H1 (cell line): ENCODE data around the gene WNT7A. TPM values are rescaled to one million over a fixed set of nuclear protein-coding genes. Genes with fewer than 3 reads are reported as not detected.

ENCODE experiments used
- CTCF ChIA-PET: fragments of 300-600 bp; sonication (Branson Sonifier 250); formaldehyde crosslinking; loops from one replicate; lab custom pipeline; 2021; ENCODE audit not compliant: partially characterized antibody; lab: Charles Lee
- POLR2A ChIA-PET: fragments of 300-600 bp; sonication (Branson Sonifier 250); formaldehyde crosslinking; loops from one replicate; lab custom pipeline; 2021; ENCODE audit warnings: inconsistent platforms; ENCODE audit not compliant: partially characterized antibody; lab: Charles Lee
- DNase-seq, 2 experiments: peaks; one replicate each; pipeline versions ENCODE4 v3.0.0 to v3.0.0-alpha.2; 2010 to 2022; ENCODE audit warnings: low spot score in 2 of 2, low read depth in 1 of 2, mixed read lengths in 1 of 2
- FAIRE-seq: peaks from 2 replicates; lab custom pipeline; 2011; peaks lifted over from hg19 to GRCh38; lab: Jason Lieb, UNC
- H2AFZ ChIP-seq: 2 replicates; pipeline ENCODE4 v1.8.1; 2012; ENCODE audit warnings: low read length, inconsistent platforms
- H2AK5ac ChIP-seq: 2 replicates; pipeline ENCODE4 v1.6.1; 2013; ENCODE audit warnings: low read depth, low read length
- H2BK120ac ChIP-seq: replicated peaks from 2 replicates; pipeline ENCODE3; 2013; ENCODE audit warnings: low read depth, low read length, inconsistent platforms
- H2BK12ac ChIP-seq: 2 replicates; pipeline ENCODE4 v1.6.1; 2013; ENCODE audit warnings: low read depth, low read length
- H2BK15ac ChIP-seq: 2 replicates; pipeline ENCODE4 v1.6.1; 2013; ENCODE audit warnings: low read length
- H2BK20ac ChIP-seq: 2 replicates; pipeline ENCODE4 v1.6.1; 2013; ENCODE audit warnings: low read length
- H2BK5ac ChIP-seq: 2 replicates; pipeline ENCODE4 v1.6.1; 2013; ENCODE audit warnings: low read depth, low read length
- H3K14ac ChIP-seq: 2 replicates; pipeline ENCODE4 v1.6.1; 2013; ENCODE audit warnings: inconsistent platforms; ENCODE audit not compliant: insufficient read length
- H3K18ac ChIP-seq: 2 replicates; pipeline ENCODE4 v1.6.1; 2013; ENCODE audit warnings: low read length; ENCODE audit errors: extremely low read depth
- H3K23ac ChIP-seq: 2 replicates; pipeline ENCODE4 v1.6.1; 2013; ENCODE audit warnings: inconsistent platforms; ENCODE audit not compliant: insufficient read length
- H3K23me2 ChIP-seq: 2 replicates; pipeline ENCODE4 v1.6.1; 2013; ENCODE audit warnings: low read depth, low read length
- H3K27ac ChIP-seq: 2 replicates; pipeline ENCODE4 v1.6.1; 2011; ENCODE audit warnings: low read depth, low read length, inconsistent platforms
- H3K27me3 ChIP-seq, 4 experiments: replicated peaks in 1 of 4; 1 replicate in 1 of 4; 2 replicates in 3 of 4; pipeline versions ENCODE4 v1.6.1 to v1.8.1; 2011 to 2013; ENCODE audit warnings: low read length in 3 of 4, mild to moderate bottlenecking in 3 of 4, inconsistent platforms in 2 of 4, mixed read lengths in 2 of 4, moderate library complexity in 1 of 4; ENCODE audit not compliant: control insufficient read depth in 3 of 4, insufficient read depth in 3 of 4; ENCODE audit errors: extremely low read depth in 1 of 4
- H3K36me3 ChIP-seq, 4 experiments: 2 replicates each; pipeline versions ENCODE4 v1.6.1 to v1.8.1; 2011 to 2013; ENCODE audit warnings: mild to moderate bottlenecking in 4 of 4, low read length in 3 of 4, moderate library complexity in 2 of 4, control low read depth in 1 of 4, inconsistent platforms in 1 of 4; ENCODE audit not compliant: insufficient read depth in 4 of 4, control insufficient read depth in 2 of 4
- H3K4ac ChIP-seq: replicated peaks from 2 replicates; pipeline ENCODE3; 2013; ENCODE audit warnings: low read length, low read depth, mixed read lengths, inconsistent platforms; ENCODE audit not compliant: insufficient read length
- H3K4me1 ChIP-seq, 4 experiments: replicated peaks in 1 of 4; 1 replicate in 1 of 4; 2 replicates in 3 of 4; pipeline versions ENCODE4 v1.6.1 to v1.8.1; 2011 to 2013; ENCODE audit warnings: low read length in 3 of 4, inconsistent platforms in 2 of 4, mixed read lengths in 1 of 4; ENCODE audit not compliant: insufficient read depth in 4 of 4, control insufficient read depth in 3 of 4
- H3K4me2 ChIP-seq, 2 experiments: 2 replicates each; pipeline versions ENCODE4 v1.6.1 to v1.8.1; 2011 to 2013; ENCODE audit warnings: low read depth in 2 of 2, low read length in 2 of 2, control low read depth in 1 of 2, inconsistent platforms in 1 of 2, mild to moderate bottlenecking in 1 of 2; ENCODE audit not compliant: insufficient read depth in 1 of 2
- H3K4me3 ChIP-seq, 4 experiments: fragments of 200-600, 300-600 bp in 1 of 4; sonication (generic), shearing (Covaris generic), sonication (Bioruptor Twin) in 1 of 4; 2 replicates each; pipeline versions ENCODE4 v1.5.1 to v1.8.1; 2011 to 2016; ENCODE audit warnings: low read length in 4 of 4, low read depth in 3 of 4, control low read depth in 2 of 4, inconsistent platforms in 2 of 4, mild to moderate bottlenecking in 2 of 4, mixed read lengths in 1 of 4, moderate library complexity in 1 of 4; ENCODE audit not compliant: insufficient read depth in 2 of 4; ENCODE audit errors: extremely low read depth in 1 of 4
- H3K56ac ChIP-seq: replicated peaks from 2 replicates; pipeline ENCODE3; 2013; ENCODE audit warnings: low read depth, mild to moderate bottlenecking, mixed read lengths, low read length, inconsistent platforms; ENCODE audit not compliant: insufficient read length
- H3K79me1 ChIP-seq: 2 replicates; pipeline ENCODE4 v1.6.1; 2013; ENCODE audit warnings: low read depth, low read length, control low read depth
- H3K79me2 ChIP-seq, 2 experiments: 2 replicates each; pipeline versions ENCODE4 v1.6.1 to v1.8.1; 2012 to 2013; ENCODE audit warnings: low read length in 2 of 2, mild to moderate bottlenecking in 2 of 2, inconsistent platforms in 1 of 2; ENCODE audit not compliant: insufficient read depth in 2 of 2, control insufficient read depth in 1 of 2
- H3K9ac ChIP-seq, 4 experiments: replicated peaks in 1 of 4; 1 replicate in 1 of 4; 2 replicates in 3 of 4; pipeline versions ENCODE4 v1.6.1 to v1.8.1; 2011 to 2013; ENCODE audit warnings: low read depth in 3 of 4, low read length in 3 of 4, control low read depth in 2 of 4, mild to moderate bottlenecking in 2 of 4, moderate library complexity in 2 of 4, inconsistent platforms in 1 of 4; ENCODE audit errors: extremely low read depth in 1 of 4
- H3K9me3 ChIP-seq, 2 experiments: 2 replicates each; pipeline versions ENCODE4 v1.6.1 to v1.8.1; 2012 to 2013; ENCODE audit warnings: mild to moderate bottlenecking in 2 of 2, moderate library complexity in 2 of 2, control low read depth in 1 of 2, inconsistent platforms in 1 of 2, low read depth in 1 of 2, low read length in 1 of 2, mixed read lengths in 1 of 2; ENCODE audit not compliant: insufficient read depth in 2 of 2
- H4K20me1 ChIP-seq, 2 experiments: replicated peaks in 1 of 2; 2 replicates each; pipeline versions ENCODE3 to v1.8.1; 2011 to 2013; ENCODE audit warnings: inconsistent platforms in 2 of 2, low read length in 2 of 2, mild to moderate bottlenecking in 1 of 2; ENCODE audit not compliant: insufficient read depth in 2 of 2, control insufficient read depth in 1 of 2
- H4K5ac ChIP-seq: 2 replicates; pipeline ENCODE4 v1.6.1; 2013; ENCODE audit warnings: low read length, low read depth, mixed read lengths, inconsistent platforms; ENCODE audit not compliant: insufficient read length
- H4K8ac ChIP-seq: 2 replicates; pipeline ENCODE4 v1.8.0; 2013; ENCODE audit warnings: mild to moderate bottlenecking, moderate library complexity, low read length, inconsistent platforms; ENCODE audit not compliant: insufficient read depth; ENCODE audit errors: extremely low read depth
- H4K91ac ChIP-seq: replicated peaks from 2 replicates; pipeline ENCODE3; 2013; ENCODE audit warnings: low read length, mixed read lengths, inconsistent platforms; ENCODE audit not compliant: insufficient read length
- ATF2 ChIP-seq: IDR thresholded peaks from 2 replicates; pipeline ENCODE4 v1.6.1; 2012; ENCODE audit warnings: low read length, inconsistent platforms
- EP300 ChIP-seq, 2 experiments: IDR thresholded peaks; 1 replicate in 1 of 2; 2 replicates in 1 of 2; pipeline ENCODE4 v1.6.1; 2011 to 2012; ENCODE audit warnings: low read depth in 2 of 2, low read length in 2 of 2, mild to moderate bottlenecking in 2 of 2, borderline replicate concordance in 1 of 2, inconsistent platforms in 1 of 2, moderate library complexity in 1 of 2
- EZH2 ChIP-seq: fragments of 200-600 bp; sonication (generic); IDR thresholded peaks from 2 replicates; pipeline ENCODE4 v1.7.1; 2012; ENCODE audit warnings: low read depth, mild to moderate bottlenecking, moderate library complexity, low read length, inconsistent platforms; ENCODE audit not compliant: severe bottlenecking
- FOSL1 ChIP-seq: IDR thresholded peaks from 2 replicates; pipeline ENCODE4 v1.6.1; 2011; ENCODE audit warnings: mild to moderate bottlenecking, low read depth, low read length, moderate library complexity; ENCODE audit not compliant: insufficient read depth
- KDM1A ChIP-seq: fragments of 200-600, 300-600 bp; sonication (generic); IDR thresholded peaks from 2 replicates; pipeline ENCODE4 v1.7.1; 2016; ENCODE audit warnings: mild to moderate bottlenecking, low read length, borderline replicate concordance
- RAD21 ChIP-seq, 2 experiments: IDR thresholded peaks in 1 of 2; conservative IDR thresholded peaks in 1 of 2; 2 replicates each; pipeline ENCODE4 v1.6.1; 2011; ENCODE audit warnings: low read depth in 2 of 2, low read length in 2 of 2, improper control_type of control experiment in 1 of 2, inconsistent platforms in 1 of 2, mild to moderate bottlenecking in 1 of 2, moderate library complexity in 1 of 2
- SUZ12 ChIP-seq: fragments of 200-600 bp; sonication (generic); IDR thresholded peaks from 2 replicates; pipeline ENCODE4 v1.6.1; 2012; ENCODE audit warnings: mild to moderate bottlenecking, inconsistent platforms, low read length, moderate library complexity, mixed read lengths
- TBP ChIP-seq: IDR thresholded peaks from 2 replicates; pipeline ENCODE4 v1.6.1; 2011; ENCODE audit warnings: low read depth, low read length, improper control_type of control experiment
- WGBS, 2 experiments: shearing (Covaris generic) in 1 of 2; methylation state at CpG; one replicate each; pipeline versions ENCODE4 v1.1.6 to v1.1.7; 2013 to 2015; ENCODE audit warnings: low lambda C conversion rate in 2 of 2, mixed read lengths in 2 of 2, inconsistent platforms in 1 of 2, low coverage in 1 of 2, missing lambda C conversion rate in 1 of 2; ENCODE audit not compliant: insufficient replicate concordance in 2 of 2, insufficient coverage in 1 of 2, insufficient read length in 1 of 2; ENCODE audit errors: extremely low coverage in 1 of 2, missing lambda C conversion rate in 1 of 2; 5-methylcytosine and 5-hydroxymethylcytosine counted together
- polyA plus RNA-seq, 7 experiments: library from polyadenylated mRNA; depleted of rRNA in 3 of 7; stranded (reverse) in 5 of 7; unstranded in 2 of 7; fragments of >200 nt in 5 of 7; fragments of 200-250 nt in 2 of 7; gene quantifications; 1 replicate in 5 of 7; 2 replicates in 1 of 7; 4 replicates in 1 of 7; pipeline versions ENCODE4 v1.2.1 to v1.2.3, GENCODE V29; 2011 to 2013; ENCODE audit warnings: missing spikeins in 2 of 7, mixed read lengths in 2 of 7
- total RNA-seq: library from RNA; stranded (reverse); fragmentation: NEBNext Ultra II Directional; extraction: Animal tissue kit (Norgen Biotek cat#: 25700); gene quantifications from 2 replicates; pipeline ENCODE4 v1.2.1, GENCODE V29; 2021

Gene WNT7A
- total and polyA plus RNA-seq, 2 of the 8 experiments (the other 6 are each of a cell fraction or from before 2014, with no cell fraction given) = 0.02 TPM; not detected in 1

- no peaks in the 10 kb centered on the region for H3K79me1 ChIP-seq
- DNase-seq (peak in 1 of 2 experiments; percentile 77), FAIRE-seq (no peak)
- H3K4ac ChIP-seq = no peak overlapping the region
- no peak overlapping the region for H2AK5ac ChIP-seq
- H2BK120ac ChIP-seq = no peak overlapping the region
- ChIA-PET CTCF (interaction anchor here (0.8 to 19.2 kb wide), 8 partner anchors 9 to 215 kb away, joined by 3 to 765 read pairs (median 8); no protein-coding TSS in a partner anchor), POLR2A (interaction anchor here (1.0 kb wide), 1 partner anchor 229 kb away, joined by 3 read pairs; no protein-coding TSS in a partner anchor)
- no peaks in the 10 kb centered on the region for H3K79me2 ChIP-seq
- no peak overlapping the region for H3K9ac ChIP-seq
- peaks cover 0 to 17% (median 5%) of the 10 kb centered on the region in 4 experiments; a peak in 6 of 7 replicates for H3K4me1 ChIP-seq
- H3K4me3 ChIP-seq = peak overlapping the region; percentile 26 to 65 (median 41)
- H4K8ac ChIP-seq = peak overlapping the region; percentile 59; the same call in 1 of the 2 replicates
- no peak overlapping the region for H3K23ac ChIP-seq
- H3K27me3 ChIP-seq = peaks cover 56 to 95% (median 68%) of the 10 kb centered on the region in 4 experiments
- H4K91ac ChIP-seq = no peak overlapping the region
- no peak overlapping the region for H2BK20ac ChIP-seq
- no peak overlapping the region for H3K56ac ChIP-seq
- no peak overlapping the region for H2BK5ac ChIP-seq
- H3K4me2 ChIP-seq = peak overlapping the region; percentile 87 to 98
- H2BK15ac ChIP-seq = no peak overlapping the region
- H3K23me2 ChIP-seq = peaks cover 19% of the 10 kb centered on the region; the same call in 1 of the 2 replicates
- H2BK12ac ChIP-seq = no peak overlapping the region
- no peak overlapping the region for H2AFZ ChIP-seq
- no peaks in the 10 kb centered on the region for H3K9me3 ChIP-seq
- H4K20me1 ChIP-seq = peaks cover 3 to 6% of the 10 kb centered on the region in 2 experiments
- no peak overlapping the region for H3K14ac ChIP-seq
- no peak overlapping the region for H3K27ac ChIP-seq
- no peak overlapping the region for H3K18ac ChIP-seq
- no peaks in the 10 kb centered on the region for H3K36me3 ChIP-seq
- H4K5ac ChIP-seq = no peak overlapping the region
- WGBS, 2 experiments = 3% methylated on average over 56 of the region's 64 CpGs; no CpG with 5 or more reads in 1 of the 2 experiments
- TF ChIP-seq ATF2 (no peak), FOSL1 (no peak), TBP (no peak), KDM1A (no peak), RAD21 (IDR thresholded peaks at IDR 0.05 in 1 of 2, conservative IDR thresholded peaks at IDR 0.05 in 1 of 2; ENCODE audit: low read depth in 2 of 2, low read length in 2 of 2) (0 out of 4 replicates have a peak, but pooled peaks of 1 of the 2 experiments have one; percentile 8), SUZ12 (peak; percentile 77), EP300 (IDR thresholded peaks at IDR 0.05; ENCODE audit: borderline replicate concordance in 1 of 2, low read depth in 2 of 2, low read length in 2 of 2) (no peak), EZH2 (peak; percentile 80)
Measured at GRCh38 chr3:13879102-13879945, 547 bp downstream of the WNT7A start.
